Neutrophil (primary cell): ENCODE measurements around the gene MED8.

Experiments used
- H3K27ac ChIP-seq: fragments of 200-600 bp; sonication (generic); 2 replicates; pipeline ENCODE4 v1.5.1; 2016; ENCODE audit warnings: mild to moderate bottlenecking, moderate library complexity
- H3K27me3 ChIP-seq: fragments of 200-600 bp; sonication (generic); 2 replicates; pipeline ENCODE4 v1.6.0; 2016; ENCODE audit warnings: mild to moderate bottlenecking
- H3K36me3 ChIP-seq: fragments of 200-600 bp; sonication (generic); 2 replicates; pipeline ENCODE4 v1.5.1; 2017
- H3K4me1 ChIP-seq, 2 experiments: fragments of 200-600 bp in 1 of 2; sonication (generic) in 1 of 2; 1 replicate in 1 of 2; 2 replicates in 1 of 2; pipeline versions ENCODE4 v1.5.1 to v1.6.1; 2013 to 2016; ENCODE audit warnings: low read depth in 1 of 2, low read length in 1 of 2, mild to moderate bottlenecking in 1 of 2, moderate library complexity in 1 of 2; ENCODE audit not compliant: control insufficient read depth in 1 of 2, insufficient read depth in 1 of 2
- H3K4me3 ChIP-seq, 2 experiments: fragments of 200-600 bp in 1 of 2; sonication (generic) in 1 of 2; 1 replicate in 1 of 2; 2 replicates in 1 of 2; pipeline ENCODE4 v1.5.1; 2013 to 2016; ENCODE audit warnings: low read depth in 1 of 2, low read length in 1 of 2, mild to moderate bottlenecking in 1 of 2, moderate library complexity in 1 of 2
- H3K9me3 ChIP-seq: fragments of 200-600 bp; sonication (generic); 2 replicates; pipeline ENCODE4 v1.5.1; 2016
- CTCF ChIP-seq: fragments of 200-600 bp; sonication (generic); IDR thresholded peaks from 2 replicates; pipeline ENCODE4 v1.5.1; 2016; ENCODE audit warnings: antibody characterized with exemption

Gene MED8

DNA sequence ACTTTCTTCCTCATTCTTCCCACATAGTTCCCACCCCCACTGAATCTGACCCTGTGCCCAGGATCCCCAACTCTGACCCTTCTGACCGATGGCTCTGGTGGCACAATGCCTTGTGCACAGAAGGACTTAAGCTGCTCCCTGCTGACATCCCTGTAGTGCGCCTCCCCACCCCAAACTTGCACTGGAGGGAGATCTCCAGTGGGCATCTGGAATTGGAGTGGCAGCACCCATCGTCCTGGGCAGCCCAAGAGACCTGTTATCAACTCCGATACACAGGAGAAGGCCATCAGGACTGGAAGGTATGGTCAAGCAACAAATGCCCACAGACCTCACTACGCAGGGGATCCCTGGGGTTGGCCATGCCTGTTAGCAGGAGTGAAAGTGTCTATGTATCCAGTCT lies 43.0 kb downstream of the MED8 start:
- no peaks in the 10 kb centered on the region for H3K36me3 ChIP-seq
- H3K27me3 ChIP-seq, result no peaks in the 10 kb centered on the region
- no peak for TF ChIP-seq CTCF
- peaks cover 8 to 9% of the 10 kb centered on the region in 2 experiments for H3K4me1 ChIP-seq
- no peaks in the 10 kb centered on the region for H3K9me3 ChIP-seq
- no peak overlapping the region for H3K27ac ChIP-seq
- no peak overlapping the region for H3K4me3 ChIP-seq

- TF ChIP-seq CTCF, result no peak
- Histone ChIP-seq H3K27me3 (no peaks in the 10 kb centered on the region), H3K4me3 (no peak overlapping the region), H3K4me1 (peaks cover 7 to 8% of the 10 kb centered on the region in 2 experiments), H3K36me3 (no peaks in the 10 kb centered on the region), H3K9me3 (no peaks in the 10 kb centered on the region), H3K27ac (no peak overlapping the region)
These were observed 44.5 kb downstream of the MED8 start for GRCh38 chr1:43345120-43345519.

GRCh38 chr1:43344267-43344850 lies 45.2 kb downstream of the MED8 start:
- Histone ChIP-seq H3K9me3 (no peaks in the 10 kb centered on the region), H3K36me3 (no peaks in the 10 kb centered on the region), H3K4me1 (peaks cover 0 to under 1% of the 10 kb centered on the region in 2 experiments), H3K27ac (no peak overlapping the region), H3K27me3 (no peaks in the 10 kb centered on the region), H3K4me3 (no peak overlapping the region)
- TF ChIP-seq CTCF, result no peak

GRCh38 chr1:43340559-43340958 lies 49.0 kb downstream of the MED8 start:
- Histone ChIP-seq H3K36me3 (no peaks in the 10 kb centered on the region), H3K9me3 (no peaks in the 10 kb centered on the region), H3K27me3 (no peaks in the 10 kb centered on the region), H3K4me1 (no peaks in the 10 kb centered on the region), H3K27ac (no peak overlapping the region), H3K4me3 (no peak overlapping the region)
- no peak for TF ChIP-seq CTCF

GRCh38 chr1:43339584-43340232 lies 49.9 kb downstream of the MED8 start:
- no peaks in the 10 kb centered on the region for H3K4me1 ChIP-seq
- H3K36me3 ChIP-seq, result no peaks in the 10 kb centered on the region
- no peak overlapping the region for H3K4me3 ChIP-seq
- no peak overlapping the region for H3K27ac ChIP-seq
- no peaks in the 10 kb centered on the region for H3K27me3 ChIP-seq
- H3K9me3 ChIP-seq, result no peaks in the 10 kb centered on the region
- no peak for TF ChIP-seq CTCF
